Measurements from ENCODE around the gene PRL. TPM values are rescaled to one million over a fixed set of nuclear protein-coding genes. Genes with fewer than 3 reads are reported as not detected.

The PRL gene
- total RNA-seq, 2 donors from 2014 or later = not detected

- Histone ChIP-seq H3K36me3 (no peaks in the 10 kb centered on the region), H3K27ac (no peak overlapping the region), H3K4me3 (no peak overlapping the region), H3K4me1 (ENCODE audit: control insufficient read depth in 1 of 2, low read depth in 2 of 2) (no peaks in the 10 kb centered on the region), H3K9me3 (no peaks in the 10 kb centered on the region), H3K27me3 (replicated peaks; ENCODE audit: insufficient read depth) (no peaks in the 10 kb centered on the region)
- DNase-seq (ENCODE audit: low spot score) (no peak), ATAC-seq (ENCODE audit: insufficient number of reproducible peaks, low FRiP score, low read depth) (no peak)
- TF ChIP-seq, protein P1, sequence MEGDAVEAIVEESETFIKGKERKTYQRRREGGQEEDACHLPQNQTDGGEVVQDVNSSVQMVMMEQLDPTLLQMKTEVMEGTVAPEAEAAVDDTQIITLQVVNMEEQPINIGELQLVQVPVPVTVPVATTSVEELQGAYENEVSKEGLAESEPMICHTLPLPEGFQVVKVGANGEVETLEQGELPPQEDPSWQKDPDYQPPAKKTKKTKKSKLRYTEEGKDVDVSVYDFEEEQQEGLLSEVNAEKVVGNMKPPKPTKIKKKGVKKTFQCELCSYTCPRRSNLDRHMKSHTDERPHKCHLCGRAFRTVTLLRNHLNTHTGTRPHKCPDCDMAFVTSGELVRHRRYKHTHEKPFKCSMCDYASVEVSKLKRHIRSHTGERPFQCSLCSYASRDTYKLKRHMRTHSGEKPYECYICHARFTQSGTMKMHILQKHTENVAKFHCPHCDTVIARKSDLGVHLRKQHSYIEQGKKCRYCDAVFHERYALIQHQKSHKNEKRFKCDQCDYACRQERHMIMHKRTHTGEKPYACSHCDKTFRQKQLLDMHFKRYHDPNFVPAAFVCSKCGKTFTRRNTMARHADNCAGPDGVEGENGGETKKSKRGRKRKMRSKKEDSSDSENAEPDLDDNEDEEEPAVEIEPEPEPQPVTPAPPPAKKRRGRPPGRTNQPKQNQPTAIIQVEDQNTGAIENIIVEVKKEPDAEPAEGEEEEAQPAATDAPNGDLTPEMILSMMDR (IDR thresholded peaks at IDR 0.05) = no peak
Measured at GRCh38 chr6:22325481-22325880, 28.6 kb upstream of the PRL start.

DNA sequence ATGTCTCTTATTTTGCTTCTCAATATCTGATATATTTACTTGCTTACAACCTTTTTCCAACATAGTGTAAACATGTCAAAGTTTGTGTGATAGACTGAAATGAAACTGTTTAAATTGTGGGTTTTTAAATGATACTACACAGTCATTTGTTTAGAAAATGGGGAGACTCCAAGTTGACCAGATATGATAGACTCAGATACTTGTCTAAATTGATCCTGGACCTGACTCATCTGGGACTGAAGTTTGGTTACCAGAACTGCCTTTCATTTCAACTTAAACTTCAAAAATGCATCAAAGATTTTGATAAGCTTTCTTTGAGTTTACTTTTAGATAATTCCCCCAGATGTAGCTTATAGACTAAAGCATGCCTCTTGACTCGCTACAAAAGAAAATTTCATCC lies 27.0 kb upstream of the PRL start:
- Histone ChIP-seq H3K4me3 (no peak overlapping the region), H3K9me3 (no peaks in the 10 kb centered on the region), H3K27me3 (replicated peaks; ENCODE audit: insufficient read depth) (no peaks in the 10 kb centered on the region), H3K4me1 (ENCODE audit: control insufficient read depth in 1 of 2, low read depth in 2 of 2) (no peaks in the 10 kb centered on the region), H3K27ac (no peak overlapping the region), H3K36me3 (no peaks in the 10 kb centered on the region)
- DNase-seq (ENCODE audit: low spot score) = no peak
- TF ChIP-seq, protein P1 (IDR thresholded peaks at IDR 0.05) = no peak
- no peak for ATAC-seq (ENCODE audit: insufficient number of reproducible peaks, low FRiP score, low read depth)

DNA sequence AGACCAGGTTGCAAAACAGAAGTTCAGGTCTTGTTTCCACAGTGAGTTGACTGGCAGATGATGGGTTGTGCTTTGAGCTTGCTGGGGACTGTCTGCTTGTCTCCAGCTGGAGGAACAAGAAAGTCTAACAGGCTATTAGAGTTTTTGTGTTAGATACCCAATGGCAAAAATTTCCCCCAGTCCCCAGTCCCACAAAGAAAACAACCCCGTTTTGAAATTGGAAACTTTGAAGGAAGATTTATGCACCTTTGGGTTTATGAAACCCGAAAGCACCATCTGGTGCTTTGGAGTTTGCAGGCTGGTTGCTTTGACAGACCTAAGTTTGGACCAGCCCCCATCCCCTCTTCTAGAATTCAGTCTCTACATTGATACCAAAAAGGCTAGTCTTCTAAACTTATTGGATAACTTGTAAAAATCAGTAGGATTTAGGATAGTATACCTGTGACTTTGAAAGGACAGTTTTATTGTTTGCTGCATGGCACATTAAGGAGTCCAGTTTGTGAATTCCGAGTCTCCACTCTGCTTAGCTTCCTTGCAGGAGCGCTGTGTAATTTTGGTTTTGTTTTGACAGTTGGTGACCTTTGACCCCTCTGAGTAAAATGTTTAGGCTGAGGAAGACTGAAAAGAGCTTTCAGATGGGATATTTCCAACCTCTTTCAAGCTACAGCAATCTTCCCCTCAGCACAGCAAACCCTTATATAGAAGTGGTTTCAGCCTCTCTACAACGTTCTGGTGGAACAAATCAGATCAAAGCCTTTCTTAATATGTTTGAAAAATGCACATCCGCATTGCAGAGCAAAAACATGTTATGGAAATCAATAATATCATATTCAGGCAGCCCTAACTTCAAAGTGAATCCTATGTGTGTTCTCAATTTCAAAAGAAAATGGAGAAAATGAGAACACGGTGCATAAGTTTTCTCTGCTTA lies 25.5 kb upstream of the PRL start:
- TF ChIP-seq, protein P1 (IDR thresholded peaks at IDR 0.05) = no peak
- no peaks in the 10 kb centered on the region for H3K4me1 ChIP-seq (ENCODE audit: control insufficient read depth in 1 of 2, low read depth in 2 of 2)

DNA sequence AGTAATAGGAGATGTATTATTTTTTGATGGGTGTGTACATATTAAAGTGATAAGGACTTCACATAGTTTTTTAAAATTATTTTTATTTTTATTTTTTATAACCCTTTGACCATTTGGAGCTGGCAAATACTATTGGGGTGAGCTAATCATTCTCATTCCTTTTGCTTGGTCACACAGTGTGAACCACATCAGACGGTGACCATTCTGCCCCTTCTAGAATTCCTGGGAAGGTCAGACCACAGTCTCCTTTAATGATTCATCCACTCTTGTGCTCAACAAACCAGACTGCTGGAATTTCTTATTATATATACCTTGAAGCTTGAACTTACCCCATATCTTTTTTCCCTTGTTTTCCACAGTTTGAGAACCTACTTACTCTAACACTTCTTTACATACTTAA lies 23.9 kb upstream of the PRL start:
- Histone ChIP-seq H3K36me3 (no peaks in the 10 kb centered on the region), H3K27me3 (replicated peaks; ENCODE audit: insufficient read depth) (no peaks in the 10 kb centered on the region), H3K4me1 (ENCODE audit: control insufficient read depth in 1 of 2, low read depth in 2 of 2) (no peaks in the 10 kb centered on the region), H3K4me3 (no peak overlapping the region), H3K9me3 (no peaks in the 10 kb centered on the region), H3K27ac (no peak overlapping the region)
- TF ChIP-seq, protein P1 (IDR thresholded peaks at IDR 0.05) = no peak
- ATAC-seq (ENCODE audit: insufficient number of reproducible peaks, low FRiP score, low read depth) (no peak), DNase-seq (ENCODE audit: low spot score) (no peak)

More for the DNA sequence above, 25.5 kb upstream of the PRL start:
- Histone ChIP-seq H3K27ac (no peak overlapping the region), H3K4me3 (no peak overlapping the region), H3K27me3 (replicated peaks; ENCODE audit: insufficient read depth) (no peaks in the 10 kb centered on the region), H3K36me3 (no peaks in the 10 kb centered on the region), H3K9me3 (no peaks in the 10 kb centered on the region)
- no peak for DNase-seq (ENCODE audit: low spot score)
- no peak for ATAC-seq (ENCODE audit: insufficient number of reproducible peaks, low FRiP score, low read depth)

DNA sequence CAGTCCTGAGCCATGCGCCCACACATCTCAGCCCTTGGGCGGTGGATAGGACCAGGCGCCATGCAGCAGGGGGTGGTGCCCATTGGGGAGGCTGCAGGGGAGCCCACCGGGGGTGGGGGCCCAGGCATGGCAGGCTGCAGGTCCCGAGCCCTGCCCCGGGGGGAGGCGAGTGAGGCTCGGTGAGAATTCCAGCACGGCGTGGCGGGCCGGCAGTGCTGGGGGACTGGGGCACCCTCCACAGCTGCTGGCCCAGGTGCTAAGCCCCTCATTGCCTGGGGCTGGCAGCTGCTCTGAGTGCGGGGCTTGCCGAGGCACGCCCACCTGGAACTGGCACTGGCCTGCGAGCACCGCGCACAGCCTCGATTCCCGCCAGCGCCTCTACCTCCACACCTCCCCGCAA lies 21.6 kb upstream of the PRL start:
- Histone ChIP-seq H3K9me3 (peaks cover 7% of the 10 kb centered on the region), H3K27ac (no peak overlapping the region), H3K4me1 (ENCODE audit: control insufficient read depth in 1 of 2, low read depth in 2 of 2) (no peaks in the 10 kb centered on the region), H3K4me3 (no peak overlapping the region), H3K36me3 (no peaks in the 10 kb centered on the region), H3K27me3 (replicated peaks; ENCODE audit: insufficient read depth) (no peaks in the 10 kb centered on the region)
- ATAC-seq (ENCODE audit: insufficient number of reproducible peaks, low FRiP score, low read depth) (no peak), DNase-seq (ENCODE audit: low spot score) (no peak)
- TF ChIP-seq, protein P1 (IDR thresholded peaks at IDR 0.05) = no peak

All from thoracic aorta (tissue), 2 donors.